ENCODE data around the gene BSDC1. TPM values are rescaled to one million over a fixed set of nuclear protein-coding genes. Genes with fewer than 3 reads are reported as not detected.

BSDC1 gene
- total and polyA plus RNA-seq, 10 of the 15 experiments (the other 5 are each of a cell fraction or from before 2014, with no cell fraction given), result 3.0 to 39.7 (median 22.8) TPM

DNA sequence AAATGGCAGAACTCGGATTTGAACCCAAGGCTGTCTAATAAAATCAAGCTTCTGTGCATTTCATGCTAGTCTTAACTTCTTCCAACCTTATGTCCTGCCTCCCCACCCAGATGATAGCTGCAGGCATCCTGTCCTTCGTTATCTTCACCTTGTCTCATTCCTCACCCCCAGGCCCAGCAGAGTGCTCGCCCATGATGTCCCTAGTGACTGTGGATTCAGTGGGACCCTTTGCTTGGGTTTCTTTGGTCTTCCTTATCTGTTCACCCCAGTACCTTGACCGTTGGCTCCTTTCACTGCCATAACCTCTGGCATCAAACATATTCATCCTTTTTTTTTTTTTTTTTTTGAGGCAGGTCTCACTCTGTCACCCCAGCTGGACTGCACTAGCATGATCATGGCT lies 5.6 kb upstream of the BSDC1 start (continued):
- TF ChIP-seq RELA (IDR thresholded peaks at IDR 0.05; ENCODE audit: borderline replicate concordance, partially characterized antibody) (no peak), SUZ12 (IDR thresholded peaks at IDR 0.05; ENCODE audit: unreplicated experiment) (no peak)

DNA sequence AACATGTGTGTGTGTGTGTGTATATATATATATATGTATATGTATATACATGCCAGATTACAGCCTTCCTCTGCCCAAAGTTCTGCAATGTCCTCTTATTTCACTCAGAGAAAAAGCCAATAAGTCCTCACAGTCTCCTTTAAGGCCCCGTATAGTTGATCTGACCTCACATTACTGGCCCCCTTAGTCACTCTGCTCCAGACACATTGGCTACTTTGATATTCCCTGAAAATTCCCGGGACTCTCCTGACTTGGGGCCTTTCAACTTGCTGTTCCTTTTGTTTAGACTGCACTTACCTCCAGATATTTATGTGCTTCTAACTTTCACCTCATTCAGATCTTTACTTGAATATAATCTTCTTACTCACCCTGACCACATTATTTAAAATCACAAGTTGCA lies 4.2 kb upstream of the BSDC1 start:
- no TSS peak for BruUV-seq (replicated peaks)
- 5% methylated on average over 2 of the region's 2 CpGs for WGBS (ENCODE audit: insufficient coverage, insufficient replicate concordance, low lambda C conversion rate, missing lambda C conversion rate)
- POLR2A ChIA-PET, result interaction anchor here (0.6 to 1.2 kb wide), 2 partner anchors 20 to 61 kb away, joined by 3 read pairs; no protein-coding TSS in a partner anchor
- TF ChIP-seq HCFC1 (IDR thresholded peaks at IDR 0.05; ENCODE audit: low read length) (no peak), IKZF2 (IDR thresholded peaks at IDR 0.05) (no peak), ATF7 (IDR thresholded peaks at IDR 0.05; ENCODE audit: low read depth) (no peak), POLR2A (IDR thresholded peaks at IDR 0.05; ENCODE audit: low read depth, low read length) (no peak), STAT1 (conservative IDR thresholded peaks at IDR 0.05) (no peak), MEF2A (IDR thresholded peaks at IDR 0.05; ENCODE audit: insufficient read depth, low read depth, low read length) (no peak), JUNB (IDR thresholded peaks at IDR 0.05) (no peak), EZH2 (IDR thresholded peaks at IDR 0.05; ENCODE audit: borderline replicate concordance, control insufficient read depth, low read depth, low read length) (no peak), IKZF1 (conservative IDR thresholded peaks at IDR 0.05) (no peak), STAT3 (IDR thresholded peaks at IDR 0.05; ENCODE audit: low read depth, low read length) (no peak)
- TF ChIP-seq, protein P1, sequence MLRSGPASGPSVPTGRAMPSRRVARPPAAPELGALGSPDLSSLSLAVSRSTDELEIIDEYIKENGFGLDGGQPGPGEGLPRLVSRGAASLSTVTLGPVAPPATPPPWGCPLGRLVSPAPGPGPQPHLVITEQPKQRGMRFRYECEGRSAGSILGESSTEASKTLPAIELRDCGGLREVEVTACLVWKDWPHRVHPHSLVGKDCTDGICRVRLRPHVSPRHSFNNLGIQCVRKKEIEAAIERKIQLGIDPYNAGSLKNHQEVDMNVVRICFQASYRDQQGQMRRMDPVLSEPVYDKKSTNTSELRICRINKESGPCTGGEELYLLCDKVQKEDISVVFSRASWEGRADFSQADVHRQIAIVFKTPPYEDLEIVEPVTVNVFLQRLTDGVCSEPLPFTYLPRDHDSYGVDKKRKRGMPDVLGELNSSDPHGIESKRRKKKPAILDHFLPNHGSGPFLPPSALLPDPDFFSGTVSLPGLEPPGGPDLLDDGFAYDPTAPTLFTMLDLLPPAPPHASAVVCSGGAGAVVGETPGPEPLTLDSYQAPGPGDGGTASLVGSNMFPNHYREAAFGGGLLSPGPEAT (IDR thresholded peaks at IDR 0.05; ENCODE audit: low read depth), result no peak
- TF ChIP-seq, protein P2, sequence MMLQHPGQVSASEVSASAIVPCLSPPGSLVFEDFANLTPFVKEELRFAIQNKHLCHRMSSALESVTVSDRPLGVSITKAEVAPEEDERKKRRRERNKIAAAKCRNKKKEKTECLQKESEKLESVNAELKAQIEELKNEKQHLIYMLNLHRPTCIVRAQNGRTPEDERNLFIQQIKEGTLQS (IDR thresholded peaks at IDR 0.05; ENCODE audit: borderline replicate concordance, extremely low read depth, low read depth, low read length), result no peak
- TF ChIP-seq, protein P3, sequence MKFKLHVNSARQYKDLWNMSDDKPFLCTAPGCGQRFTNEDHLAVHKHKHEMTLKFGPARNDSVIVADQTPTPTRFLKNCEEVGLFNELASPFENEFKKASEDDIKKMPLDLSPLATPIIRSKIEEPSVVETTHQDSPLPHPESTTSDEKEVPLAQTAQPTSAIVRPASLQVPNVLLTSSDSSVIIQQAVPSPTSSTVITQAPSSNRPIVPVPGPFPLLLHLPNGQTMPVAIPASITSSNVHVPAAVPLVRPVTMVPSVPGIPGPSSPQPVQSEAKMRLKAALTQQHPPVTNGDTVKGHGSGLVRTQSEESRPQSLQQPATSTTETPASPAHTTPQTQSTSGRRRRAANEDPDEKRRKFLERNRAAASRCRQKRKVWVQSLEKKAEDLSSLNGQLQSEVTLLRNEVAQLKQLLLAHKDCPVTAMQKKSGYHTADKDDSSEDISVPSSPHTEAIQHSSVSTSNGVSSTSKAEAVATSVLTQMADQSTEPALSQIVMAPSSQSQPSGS (IDR thresholded peaks at IDR 0.05; ENCODE audit: low read length), result no peak
- TF ChIP-seq, protein P4, sequence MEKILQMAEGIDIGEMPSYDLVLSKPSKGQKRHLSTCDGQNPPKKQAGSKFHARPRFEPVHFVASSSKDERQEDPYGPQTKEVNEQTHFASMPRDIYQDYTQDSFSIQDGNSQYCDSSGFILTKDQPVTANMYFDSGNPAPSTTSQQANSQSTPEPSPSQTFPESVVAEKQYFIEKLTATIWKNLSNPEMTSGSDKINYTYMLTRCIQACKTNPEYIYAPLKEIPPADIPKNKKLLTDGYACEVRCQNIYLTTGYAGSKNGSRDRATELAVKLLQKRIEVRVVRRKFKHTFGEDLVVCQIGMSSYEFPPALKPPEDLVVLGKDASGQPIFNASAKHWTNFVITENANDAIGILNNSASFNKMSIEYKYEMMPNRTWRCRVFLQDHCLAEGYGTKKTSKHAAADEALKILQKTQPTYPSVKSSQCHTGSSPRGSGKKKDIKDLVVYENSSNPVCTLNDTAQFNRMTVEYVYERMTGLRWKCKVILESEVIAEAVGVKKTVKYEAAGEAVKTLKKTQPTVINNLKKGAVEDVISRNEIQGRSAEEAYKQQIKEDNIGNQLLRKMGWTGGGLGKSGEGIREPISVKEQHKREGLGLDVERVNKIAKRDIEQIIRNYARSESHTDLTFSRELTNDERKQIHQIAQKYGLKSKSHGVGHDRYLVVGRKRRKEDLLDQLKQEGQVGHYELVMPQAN (conservative IDR thresholded peaks at IDR 0.05), result no peak
- TF ChIP-seq, protein P5, sequence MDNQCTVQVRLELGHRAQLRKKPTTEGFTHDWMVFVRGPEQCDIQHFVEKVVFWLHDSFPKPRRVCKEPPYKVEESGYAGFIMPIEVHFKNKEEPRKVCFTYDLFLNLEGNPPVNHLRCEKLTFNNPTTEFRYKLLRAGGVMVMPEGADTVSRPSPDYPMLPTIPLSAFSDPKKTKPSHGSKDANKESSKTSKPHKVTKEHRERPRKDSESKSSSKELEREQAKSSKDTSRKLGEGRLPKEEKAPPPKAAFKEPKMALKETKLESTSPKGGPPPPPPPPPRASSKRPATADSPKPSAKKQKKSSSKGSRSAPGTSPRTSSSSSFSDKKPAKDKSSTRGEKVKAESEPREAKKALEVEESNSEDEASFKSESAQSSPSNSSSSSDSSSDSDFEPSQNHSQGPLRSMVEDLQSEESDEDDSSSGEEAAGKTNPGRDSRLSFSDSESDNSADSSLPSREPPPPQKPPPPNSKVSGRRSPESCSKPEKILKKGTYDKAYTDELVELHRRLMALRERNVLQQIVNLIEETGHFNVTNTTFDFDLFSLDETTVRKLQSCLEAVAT (IDR thresholded peaks at IDR 0.05), result no peak

More for the DNA sequence above, 4.2 kb upstream of the BSDC1 start:
- in situ Hi-C loops (cut with MboI), result no loop called here
- RAD21 ChIA-PET (ENCODE audit: unreplicated experiment), result interaction anchor here (2.3 kb wide), 1 partner anchor 62 kb away, joined by 8 read pairs; the partner anchor contains the start of gene MARCKSL1
- Histone ChIP-seq H3K9ac (ENCODE audit: control insufficient read depth, insufficient read depth, low read length) (no peak overlapping the region), H4K20me1 (ENCODE audit: control insufficient read depth, insufficient read depth) (no peaks in the 10 kb centered on the region), H3K27ac (ENCODE audit: control insufficient read depth, insufficient read depth) (no peak overlapping the region), H3K9me3 (replicated peaks; ENCODE audit: control insufficient read depth, insufficient read depth, low read length) (no peaks in the 10 kb centered on the region; the same call in 2 of the 3 replicates), H3K79me2 (ENCODE audit: control insufficient read depth, insufficient read depth, low read length) (peaks cover 8% of the 10 kb centered on the region), H3K36me3 (ENCODE audit: control insufficient read depth in 2 of 2, insufficient read depth in 2 of 2, low read length in 1 of 2) (no peaks in the 10 kb centered on the region), H3K27me3 (replicated peaks in 1 of 2; ENCODE audit: control insufficient read depth in 2 of 2, insufficient read depth in 2 of 2, low read length in 1 of 2) (no peaks in the 10 kb centered on the region), H2AFZ (ENCODE audit: control insufficient read depth, low read depth, low read length) (no peak overlapping the region), H3K4me2 (ENCODE audit: control insufficient read depth, insufficient read depth) (no peak overlapping the region), H3K4me1 (ENCODE audit: control insufficient read depth, insufficient read depth, low read length) (no peaks in the 10 kb centered on the region), H3K4me3 (no peak overlapping the region)
- DNase-seq (ENCODE audit: low read depth, low spot score) (no peak), FAIRE-seq (no peak), ATAC-seq (no peak)
- SMC1A ChIA-PET (ENCODE audit: uncharacterized antibody, unreplicated experiment), result interaction anchor here (0.7 to 1.9 kb wide), 3 partner anchors 13 to 65 kb away, joined by 3 to 4 read pairs (median 3); no protein-coding TSS in a partner anchor
- intact Hi-C loops (cut with micrococcal nuclease; ENCODE audit: unreplicated experiment), result no loop called here
- CTCF ChIA-PET, result interaction anchor here (0.9 to 7.4 kb wide), 6 partner anchors 10 to 183 kb away, joined by 3 to 87 read pairs (median 10); partner anchors contain the start of gene FAM167B

Data from GM12878 (cell line).